ENCODE results near the gene TRABD2B. TPM values are rescaled to one million over a fixed set of nuclear protein-coding genes. Genes with fewer than 3 reads are reported as not detected.

The TRABD2B gene
- total RNA-seq, 2 donors from 2014 or later: 3.1 to 8.1 TPM

DNA sequence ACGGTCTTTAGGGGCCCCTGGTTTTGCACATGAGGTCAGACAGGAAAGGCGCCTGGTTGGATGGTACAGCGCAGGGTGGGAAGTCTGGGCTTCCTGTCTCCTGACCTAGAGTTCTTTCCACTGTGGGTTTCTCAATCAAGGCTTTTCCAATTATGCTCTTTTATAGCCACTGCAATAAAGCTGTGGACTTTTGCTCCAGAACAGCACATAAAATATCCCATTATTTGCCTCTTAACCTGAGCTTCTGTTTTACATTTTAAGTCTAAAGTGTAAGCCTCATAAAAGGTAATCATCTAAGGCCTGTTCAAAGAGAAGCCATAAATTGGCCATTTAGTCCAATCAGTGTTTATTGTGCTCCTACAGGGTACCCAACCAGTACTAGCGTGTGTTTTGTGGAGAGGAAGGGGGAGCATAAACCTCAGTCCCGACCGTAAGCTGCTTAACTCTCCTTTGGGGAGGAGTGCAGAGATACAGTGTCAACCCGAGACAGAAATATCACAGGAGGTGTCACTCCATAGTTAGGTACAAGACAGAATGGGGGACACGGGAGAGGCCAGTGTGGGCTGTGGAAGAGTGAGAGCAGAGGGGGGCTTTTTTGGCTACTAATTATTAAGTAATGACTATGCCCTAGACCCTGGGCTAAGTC lies 270.0 kb downstream of the TRABD2B start:
- H3K27me3 ChIP-seq: peaks cover 0 to 5% of the 10 kb centered on the region in 2 donors

GRCh38 chr1:47725992-47726855 lies 271.0 kb downstream of the TRABD2B start:
- no peaks in the 10 kb centered on the region for H3K36me3 ChIP-seq
- no peak overlapping the region for H3K27ac ChIP-seq
- H3K4me3 ChIP-seq: peak overlapping the region in 1 of 2 donors; percentile 17
- peak; percentile 76 to 90 for TF ChIP-seq CTCF (IDR thresholded peaks at IDR 0.05)
- H3K9me3 ChIP-seq: no peaks in the 10 kb centered on the region
- H3K4me1 ChIP-seq: peaks cover 0 to 19% of the 10 kb centered on the region in 2 donors
- DNase-seq (ENCODE audit: low spot score): peak; percentile 78
- peaks cover 0 to 5% of the 10 kb centered on the region in 2 donors for H3K27me3 ChIP-seq

More for the DNA sequence above, 270.0 kb downstream of the TRABD2B start:
- H3K36me3 ChIP-seq: no peaks in the 10 kb centered on the region
- no peak overlapping the region for H3K4me3 ChIP-seq
- peaks cover 0 to 19% of the 10 kb centered on the region in 2 donors for H3K4me1 ChIP-seq
- DNase-seq (ENCODE audit: low spot score): no peak
- TF ChIP-seq CTCF (IDR thresholded peaks at IDR 0.05): no peak
- no peaks in the 10 kb centered on the region for H3K9me3 ChIP-seq
- H3K27ac ChIP-seq: no peak overlapping the region

DNA sequence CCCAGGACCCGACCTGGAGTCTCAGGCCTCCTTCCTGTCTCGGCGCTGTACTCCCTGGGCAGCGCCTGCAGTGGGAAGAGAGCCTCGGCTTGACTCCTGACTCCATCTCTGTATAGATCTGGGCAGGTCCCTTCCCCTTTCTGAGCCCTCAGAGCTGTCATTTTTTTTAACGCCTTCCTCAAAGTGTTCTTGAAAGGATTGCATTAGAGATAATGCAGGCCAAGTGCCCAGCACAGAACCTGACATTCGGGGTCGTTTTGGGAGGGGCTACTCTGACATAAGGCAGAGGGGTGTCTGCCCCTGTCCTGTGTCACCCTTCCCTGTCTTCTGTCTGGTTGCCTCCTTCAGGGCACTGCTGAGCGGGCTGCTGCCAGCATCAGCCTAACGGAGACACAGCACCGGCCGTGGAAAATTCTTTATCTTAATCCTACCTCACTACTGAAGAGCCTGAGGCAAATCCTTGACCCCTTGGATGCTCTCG lies 271.6 kb downstream of the TRABD2B start:
- Histone ChIP-seq H3K27me3 (peaks cover 0 to 5% of the 10 kb centered on the region in 2 donors), H3K4me1 (peaks cover 0 to 19% of the 10 kb centered on the region in 2 donors), H3K4me3 (peak overlapping the region in 1 of 2 donors; percentile 31), H3K9me3 (no peaks in the 10 kb centered on the region), H3K27ac (no peak overlapping the region), H3K36me3 (no peaks in the 10 kb centered on the region)
- no peak for TF ChIP-seq CTCF (IDR thresholded peaks at IDR 0.05)
- DNase-seq (ENCODE audit: low spot score): no peak

- TF ChIP-seq CTCF (IDR thresholded peaks at IDR 0.05): peak in 1 of 2 donors; percentile 43
- no peak overlapping the region for H3K27ac ChIP-seq
- DNase-seq (ENCODE audit: low spot score): no peak
- peak overlapping the region in 1 of 2 donors; percentile 31 for H3K4me3 ChIP-seq
- no peaks in the 10 kb centered on the region for H3K9me3 ChIP-seq
- H3K4me1 ChIP-seq: peaks cover 0 to 19% of the 10 kb centered on the region in 2 donors
- peaks cover 0 to 5% of the 10 kb centered on the region in 2 donors for H3K27me3 ChIP-seq
- no peaks in the 10 kb centered on the region for H3K36me3 ChIP-seq
These were observed 272.1 kb downstream of the TRABD2B start for GRCh38 chr1:47725000-47725473.

DNA sequence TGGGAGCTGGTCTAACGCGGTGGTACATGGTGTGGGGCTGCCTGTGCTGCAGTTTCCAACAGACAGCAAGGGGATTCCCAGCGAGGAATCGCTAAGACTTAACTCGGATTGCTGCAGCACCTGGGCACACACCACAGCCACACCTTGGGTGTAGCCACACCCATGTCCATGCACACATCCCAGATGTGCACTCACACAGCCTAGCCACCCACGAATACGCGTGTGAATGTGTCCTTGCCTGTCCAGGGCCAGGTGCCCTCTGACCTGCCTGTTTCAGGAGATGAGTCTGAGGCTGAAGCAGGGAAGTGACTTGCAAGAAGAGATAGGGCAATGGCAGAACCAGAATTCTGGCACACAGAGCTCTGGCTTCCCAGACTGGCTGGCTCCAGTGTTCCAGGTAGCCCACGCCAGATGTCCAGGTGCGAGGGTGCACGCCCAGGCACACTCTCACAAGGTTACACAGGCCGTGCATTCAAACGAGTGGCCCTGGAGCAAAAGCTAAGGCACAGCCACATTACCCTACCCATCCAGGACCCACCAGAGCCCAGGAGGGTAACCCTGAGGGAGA lies 272.7 kb downstream of the TRABD2B start:
- Histone ChIP-seq H3K27me3 (peaks cover 0 to 5% of the 10 kb centered on the region in 2 donors), H3K4me3 (peak overlapping the region in 1 of 2 donors; percentile 31), H3K9me3 (no peaks in the 10 kb centered on the region), H3K36me3 (no peaks in the 10 kb centered on the region), H3K4me1 (peaks cover 0 to 19% of the 10 kb centered on the region in 2 donors), H3K27ac (no peak overlapping the region)
- TF ChIP-seq CTCF (IDR thresholded peaks at IDR 0.05): no peak
- no peak for DNase-seq (ENCODE audit: low spot score)
